ENCODE results near the gene XAGE2. TPM values are rescaled to one million over a fixed set of nuclear protein-coding genes. Genes with fewer than 3 reads are reported as not detected.

The XAGE2 gene
- total and polyA plus RNA-seq, 2 experiments from 2014 or later = not detected

GRCh38 chrX:52352551-52352950 is 16.3 kb upstream of the XAGE2 start:
- H3K9me2 ChIP-seq (ENCODE audit: insufficient read depth) = no peaks in the 10 kb centered on the region
- H3K4me2 ChIP-seq = no peak overlapping the region
- H3F3A ChIP-seq (replicated peaks; ENCODE audit: low read depth) = no peaks in the 10 kb centered on the region
- no peaks in the 10 kb centered on the region for H4K20me1 ChIP-seq (replicated peaks; ENCODE audit: insufficient read depth)
- ATAC-seq (no peak), DNase-seq (ENCODE audit: low spot score) (no peak)
- H3K36me3 Mint-ChIP-seq (ENCODE audit: low read depth) = no peaks in the 10 kb centered on the region
- H3K79me2 ChIP-seq (replicated peaks; ENCODE audit: insufficient read depth) = no peaks in the 10 kb centered on the region
- no peak overlapping the region for H3K4me3 Mint-ChIP-seq
- peaks cover 23% of the 10 kb centered on the region for H3K4me1 Mint-ChIP-seq
- H3K27me3 ChIP-seq (ENCODE audit: insufficient read depth) = no peaks in the 10 kb centered on the region
- H3K4me3 ChIP-seq = no peak overlapping the region
- H2AFZ ChIP-seq = no peak overlapping the region
- H3K9me3 Mint-ChIP-seq = no peaks in the 10 kb centered on the region
- H3K27me3 Mint-ChIP-seq (ENCODE audit: insufficient read depth, low read depth, poor library complexity) = no peaks in the 10 kb centered on the region
- TF ChIP-seq STAT1 (IDR thresholded peaks at IDR 0.05; ENCODE audit: unreplicated experiment) (no peak), EZH2 (IDR thresholded peaks at IDR 0.05; ENCODE audit: low read depth, unreplicated experiment) (no peak), ZNF331 (CRISPR knock-in tag; IDR thresholded peaks at IDR 0.05; ENCODE audit: low read depth) (no peak), CREB1 (CRISPR knock-in tag; IDR thresholded peaks at IDR 0.05; ENCODE audit: low read depth) (no peak), ZNF462 (CRISPR knock-in tag; IDR thresholded peaks at IDR 0.05) (no peak), NANOG (IDR thresholded peaks at IDR 0.05; ENCODE audit: borderline replicate concordance) (no peak), EZH2phosphoT487 (IDR thresholded peaks at IDR 0.05; ENCODE audit: unreplicated experiment) (no peak), JUNB (IDR thresholded peaks at IDR 0.05; ENCODE audit: unreplicated experiment) (no peak), POLR2AphosphoS5 (IDR thresholded peaks at IDR 0.05; ENCODE audit: low read depth) (no peak), ZNF114 (CRISPR knock-in tag; IDR thresholded peaks at IDR 0.05) (no peak)
- TF ChIP-seq, protein P1, sequence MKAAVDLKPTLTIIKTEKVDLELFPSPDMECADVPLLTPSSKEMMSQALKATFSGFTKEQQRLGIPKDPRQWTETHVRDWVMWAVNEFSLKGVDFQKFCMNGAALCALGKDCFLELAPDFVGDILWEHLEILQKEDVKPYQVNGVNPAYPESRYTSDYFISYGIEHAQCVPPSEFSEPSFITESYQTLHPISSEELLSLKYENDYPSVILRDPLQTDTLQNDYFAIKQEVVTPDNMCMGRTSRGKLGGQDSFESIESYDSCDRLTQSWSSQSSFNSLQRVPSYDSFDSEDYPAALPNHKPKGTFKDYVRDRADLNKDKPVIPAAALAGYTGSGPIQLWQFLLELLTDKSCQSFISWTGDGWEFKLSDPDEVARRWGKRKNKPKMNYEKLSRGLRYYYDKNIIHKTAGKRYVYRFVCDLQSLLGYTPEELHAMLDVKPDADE (IDR thresholded peaks at IDR 0.05) = no peak
- TF ChIP-seq, protein P2, sequence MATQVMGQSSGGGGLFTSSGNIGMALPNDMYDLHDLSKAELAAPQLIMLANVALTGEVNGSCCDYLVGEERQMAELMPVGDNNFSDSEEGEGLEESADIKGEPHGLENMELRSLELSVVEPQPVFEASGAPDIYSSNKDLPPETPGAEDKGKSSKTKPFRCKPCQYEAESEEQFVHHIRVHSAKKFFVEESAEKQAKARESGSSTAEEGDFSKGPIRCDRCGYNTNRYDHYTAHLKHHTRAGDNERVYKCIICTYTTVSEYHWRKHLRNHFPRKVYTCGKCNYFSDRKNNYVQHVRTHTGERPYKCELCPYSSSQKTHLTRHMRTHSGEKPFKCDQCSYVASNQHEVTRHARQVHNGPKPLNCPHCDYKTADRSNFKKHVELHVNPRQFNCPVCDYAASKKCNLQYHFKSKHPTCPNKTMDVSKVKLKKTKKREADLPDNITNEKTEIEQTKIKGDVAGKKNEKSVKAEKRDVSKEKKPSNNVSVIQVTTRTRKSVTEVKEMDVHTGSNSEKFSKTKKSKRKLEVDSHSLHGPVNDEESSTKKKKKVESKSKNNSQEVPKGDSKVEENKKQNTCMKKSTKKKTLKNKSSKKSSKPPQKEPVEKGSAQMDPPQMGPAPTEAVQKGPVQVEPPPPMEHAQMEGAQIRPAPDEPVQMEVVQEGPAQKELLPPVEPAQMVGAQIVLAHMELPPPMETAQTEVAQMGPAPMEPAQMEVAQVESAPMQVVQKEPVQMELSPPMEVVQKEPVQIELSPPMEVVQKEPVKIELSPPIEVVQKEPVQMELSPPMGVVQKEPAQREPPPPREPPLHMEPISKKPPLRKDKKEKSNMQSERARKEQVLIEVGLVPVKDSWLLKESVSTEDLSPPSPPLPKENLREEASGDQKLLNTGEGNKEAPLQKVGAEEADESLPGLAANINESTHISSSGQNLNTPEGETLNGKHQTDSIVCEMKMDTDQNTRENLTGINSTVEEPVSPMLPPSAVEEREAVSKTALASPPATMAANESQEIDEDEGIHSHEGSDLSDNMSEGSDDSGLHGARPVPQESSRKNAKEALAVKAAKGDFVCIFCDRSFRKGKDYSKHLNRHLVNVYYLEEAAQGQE (IDR thresholded peaks at IDR 0.05; ENCODE audit: unreplicated experiment) = no peak
- TF ChIP-seq, protein P3, sequence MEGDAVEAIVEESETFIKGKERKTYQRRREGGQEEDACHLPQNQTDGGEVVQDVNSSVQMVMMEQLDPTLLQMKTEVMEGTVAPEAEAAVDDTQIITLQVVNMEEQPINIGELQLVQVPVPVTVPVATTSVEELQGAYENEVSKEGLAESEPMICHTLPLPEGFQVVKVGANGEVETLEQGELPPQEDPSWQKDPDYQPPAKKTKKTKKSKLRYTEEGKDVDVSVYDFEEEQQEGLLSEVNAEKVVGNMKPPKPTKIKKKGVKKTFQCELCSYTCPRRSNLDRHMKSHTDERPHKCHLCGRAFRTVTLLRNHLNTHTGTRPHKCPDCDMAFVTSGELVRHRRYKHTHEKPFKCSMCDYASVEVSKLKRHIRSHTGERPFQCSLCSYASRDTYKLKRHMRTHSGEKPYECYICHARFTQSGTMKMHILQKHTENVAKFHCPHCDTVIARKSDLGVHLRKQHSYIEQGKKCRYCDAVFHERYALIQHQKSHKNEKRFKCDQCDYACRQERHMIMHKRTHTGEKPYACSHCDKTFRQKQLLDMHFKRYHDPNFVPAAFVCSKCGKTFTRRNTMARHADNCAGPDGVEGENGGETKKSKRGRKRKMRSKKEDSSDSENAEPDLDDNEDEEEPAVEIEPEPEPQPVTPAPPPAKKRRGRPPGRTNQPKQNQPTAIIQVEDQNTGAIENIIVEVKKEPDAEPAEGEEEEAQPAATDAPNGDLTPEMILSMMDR (conservative IDR thresholded peaks at IDR 0.05; ENCODE audit: low read depth in 2 of 2) = no peak
- no peaks in the 10 kb centered on the region for H3K36me3 ChIP-seq (ENCODE audit: insufficient read depth)
- peaks cover 21% of the 10 kb centered on the region; the same call in 1 of the 2 replicates for H3K4me1 ChIP-seq (ENCODE audit: insufficient read depth)
- no peak overlapping the region for H3K27ac Mint-ChIP-seq
- no peak overlapping the region for H3K27ac ChIP-seq (ENCODE audit: low read depth)
